ENCODE results near the gene MBNL1. TPM values are rescaled to one million over a fixed set of nuclear protein-coding genes. Genes with fewer than 3 reads are reported as not detected.

The MBNL1 gene
- total RNA-seq, 1 experiment from 2014 or later: 200 TPM

- ATAC-seq: no peak
These were observed 243.2 kb downstream of the MBNL1 start for GRCh38 chr3:152511904-152512303.

More at GRCh38 chr3:152511904-152512303, 243.2 kb downstream of the MBNL1 start:
- Histone ChIP-seq H3K9me3 (ENCODE audit: control insufficient read depth in 1 of 2, insufficient read depth in 1 of 2, low read depth in 1 of 2, low read length in 2 of 2) (no peaks in the 10 kb centered on the region), H3K4me2 (ENCODE audit: low read length) (no peak overlapping the region), H3K36me3 (ENCODE audit: control insufficient read depth in 1 of 2, insufficient read depth in 2 of 2, low read length in 2 of 2) (no peaks in the 10 kb centered on the region), H3K9ac (ENCODE audit: low read length) (no peak overlapping the region), H3K27ac (ENCODE audit: low read depth, low read length) (no peak overlapping the region), H3K4me3 (replicated peaks in 1 of 2; ENCODE audit: low read depth in 1 of 2, low read length in 2 of 2) (no peak overlapping the region), H3K9me2 (ENCODE audit: insufficient read depth) (no peaks in the 10 kb centered on the region), H2AFZ (ENCODE audit: low read depth, low read length, poor library complexity, severe bottlenecking) (no peak overlapping the region), H3K27me3 (ENCODE audit: insufficient read depth, low read length) (no peaks in the 10 kb centered on the region), H4K20me1 (ENCODE audit: insufficient read depth) (no peaks in the 10 kb centered on the region), H3K4me1 (ENCODE audit: control insufficient read depth in 1 of 2, insufficient read depth in 2 of 2, low read length in 2 of 2) (no peaks in the 10 kb centered on the region), H3K79me2 (ENCODE audit: insufficient read depth, low read length) (no peaks in the 10 kb centered on the region)
- DNase-seq (ENCODE audit: low read depth, low spot score): no peak
- intact Hi-C loops (cut with micrococcal nuclease): no loop called here
- ChIA-PET RAD21 (ENCODE audit: low non-redundant PET in 1 of 2, low total read pairs in 2 of 2, uncharacterized antibody in 2 of 2, unreplicated experiment in 2 of 2) (no interaction called here), POLR2A (no interaction called here), CTCF (interaction anchor here (0.9 to 2.7 kb wide), 2 partner anchors 12 kb away, joined by 3 to 12 read pairs; no protein-coding TSS in a partner anchor)
- BruUV-seq (replicated peaks): no TSS peak
- TF ChIP-seq FOSL1 (IDR thresholded peaks at IDR 0.05; ENCODE audit: low read depth) (no peak), MAX (IDR thresholded peaks at IDR 0.05) (no peak), REST (IDR thresholded peaks at IDR 0.05; ENCODE audit: low read depth) (no peak), JUND (IDR thresholded peaks at IDR 0.05) (no peak), ZFX (IDR thresholded peaks at IDR 0.05) (no peak)
